AG20443 (cell line): ENCODE measurements around the gene NOP53.
"Not testable (repeated sequence)": the region's sequence is repeated elsewhere in the genome, so short reads cannot be mapped to it uniquely, and the experiment has no call there.

Experiments
- DNase-seq: peaks from one replicate; pipeline ENCODE4 v3.0.0; 2012; ENCODE audit warnings: low spot score, mixed read lengths

NOP53 gene

GRCh38 chr19:47777245-47778048 is 32.1 kb downstream of the NOP53 start:
- DNase-seq = not testable (repeated sequence)

GRCh38 chr19:47778049-47778953 is 33.0 kb downstream of the NOP53 start, which contains the start of gene SELENOW:
Gene SELENOW, plus strand, starts transcription at chr19:47778703. Its CDS starts 83 bp downstream, at chr19:47778786.
- DNase-seq = peak; percentile 92

GRCh38 chr19:47778954-47779351 is 33.6 kb downstream of the NOP53 start:
- peak; percentile 46 for DNase-seq

- peak; percentile 44 for DNase-seq
Measured at GRCh38 chr19:47779524-47780214, 34.3 kb downstream of the NOP53 start.

GRCh38 chr19:47780215-47780551 is 34.8 kb downstream of the NOP53 start:
- no peak for DNase-seq

- DNase-seq = peak; percentile 45
Measured at GRCh38 chr19:47781590-47782262, 36.4 kb downstream of the NOP53 start.

GRCh38 chr19:47786566-47786965 is 41.2 kb downstream of the NOP53 start:
- DNase-seq = no peak

GRCh38 chr19:47787307-47787706 is 42.0 kb downstream of the NOP53 start:
- not testable (repeated sequence) for DNase-seq

GRCh38 chr19:47789811-47790210 is 44.5 kb downstream of the NOP53 start:
- not testable (repeated sequence) for DNase-seq

- peak; percentile 89 for DNase-seq
Measured at GRCh38 chr19:47790398-47790814, 45.1 kb downstream of the NOP53 start.

- DNase-seq = no peak
Measured at GRCh38 chr19:47792616-47793015, 47.3 kb downstream of the NOP53 start.

- no peak for DNase-seq
Measured at GRCh38 chr19:47794526-47794925, 49.2 kb downstream of the NOP53 start.

- DNase-seq = no peak
Measured at GRCh38 chr19:47796785-47797184, 51.4 kb downstream of the NOP53 start.

GRCh38 chr19:47797996-47798903 is 52.9 kb downstream of the NOP53 start:
- DNase-seq = no peak

- no peak for DNase-seq
Measured at GRCh38 chr19:47798904-47799266, 53.5 kb downstream of the NOP53 start.

GRCh38 chr19:47801270-47801669 is 55.9 kb downstream of the NOP53 start:
- DNase-seq = no peak

- DNase-seq = no peak
Measured at GRCh38 chr19:47802521-47803043, 57.2 kb downstream of the NOP53 start.

- not testable (repeated sequence) for DNase-seq
Measured at GRCh38 chr19:47803148-47803547, 57.8 kb downstream of the NOP53 start.

GRCh38 chr19:47803671-47804070 is 58.3 kb downstream of the NOP53 start:
- not testable (repeated sequence) for DNase-seq

- not testable (repeated sequence) for DNase-seq
Measured at GRCh38 chr19:47804451-47804850, 59.1 kb downstream of the NOP53 start, which contains the start of gene TPRX1. Gene TPRX1, minus strand, starts transcription at chr19:47804551. Its CDS starts 12 bp downstream, at chr19:47804539.
